HEK293 (cell line): ENCODE measurements around the gene SIX3.

Experiments used
- CTCF ChIA-PET: fragments of 350-600 bp; formaldehyde crosslinking; extraction: SDS; loops from one replicate; lab custom pipeline; 2021; ENCODE audit warnings: antibody characterized with exemption; lab: Yijun Ruan, JAX
- POLR2A ChIA-PET: fragments of 300-600 bp; formaldehyde crosslinking; extraction: SDS; loops from one replicate; lab custom pipeline; 2020; ENCODE audit warnings: antibody characterized with exemption, inconsistent platforms; lab: Yijun Ruan, JAX
- H3K27ac ChIP-seq: fragments of 200-500 bp; sonication (Bioruptor generic); 2 replicates; pipeline ENCODE4 v1.5.1; 2014; ENCODE audit warnings: low read depth, low read length, control low read depth, inconsistent platforms; ENCODE audit errors: extremely low read depth
- H3K36me3 ChIP-seq, 2 experiments: fragments of 200-500 bp in 1 of 2; sonication (Bioruptor generic) in 1 of 2; 1 replicate in 1 of 2; 2 replicates in 1 of 2; pipeline ENCODE4 v1.5.1; 2014 to 2017; ENCODE audit warnings: inconsistent platforms in 2 of 2, low read length in 2 of 2; ENCODE audit not compliant: control insufficient read depth in 2 of 2, insufficient read depth in 1 of 2
- H3K4me1 ChIP-seq: fragments of 200-500 bp; sonication (Bioruptor generic); 2 replicates; pipeline ENCODE4 v1.5.1; 2014; ENCODE audit warnings: mild to moderate bottlenecking, low read length, inconsistent platforms; ENCODE audit not compliant: control insufficient read depth, insufficient read depth
- H3K4me3 ChIP-seq: 2 replicates; pipeline ENCODE4 v1.5.1; 2011; ENCODE audit warnings: low read depth, mild to moderate bottlenecking, control low read depth, low read length, moderate library complexity
- H3K9me3 ChIP-seq: fragments of 200-500 bp; sonication (Bioruptor generic); 2 replicates; pipeline ENCODE4 v1.5.1; 2014; ENCODE audit warnings: low read depth, low read length, inconsistent platforms; ENCODE audit not compliant: control insufficient read depth, insufficient read depth
- ATF2 ChIP-seq: fragments of 450-650 bp; formaldehyde crosslinking; IDR thresholded peaks from 2 replicates; pipeline ENCODE4 v1.5.1; 2016; ENCODE audit warnings: missing biosample characterization, missing genetic modification characterization, low read depth
- GLIS2 ChIP-seq: fragments of 450-650 bp; formaldehyde crosslinking; IDR thresholded peaks from 2 replicates; pipeline ENCODE4 v1.5.1; 2016; ENCODE audit warnings: missing biosample characterization, missing genetic modification characterization
- HIC1 ChIP-seq: fragments of 450-650 bp; formaldehyde crosslinking; IDR thresholded peaks from 2 replicates; pipeline ENCODE4 v1.5.1; 2016; ENCODE audit warnings: missing biosample characterization, missing genetic modification characterization
- HOXC10 ChIP-seq: sonication (generic); formaldehyde crosslinking; IDR thresholded peaks from 2 replicates; pipeline ENCODE4 v1.8.1; 2023; ENCODE audit warnings: mild to moderate bottlenecking, missing genetic modification reagents
- KLF9 ChIP-seq: fragments of 450-650 bp; formaldehyde crosslinking; IDR thresholded peaks from 2 replicates; pipeline ENCODE4 v1.5.1; 2016; ENCODE audit warnings: missing biosample characterization, missing genetic modification characterization, low read depth
- MEIS1 ChIP-seq: sonication (generic); formaldehyde crosslinking; IDR thresholded peaks from 2 replicates; pipeline ENCODE4 v1.8.1; 2022; ENCODE audit warnings: missing genetic modification reagents, mild to moderate bottlenecking, borderline replicate concordance
- OVOL3 ChIP-seq: fragments of 450-650 bp; formaldehyde crosslinking; IDR thresholded peaks from 2 replicates; pipeline ENCODE4 v1.5.1; 2016; ENCODE audit warnings: missing biosample characterization, missing genetic modification characterization
- SCRT2 ChIP-seq: fragments of 450-650 bp; formaldehyde crosslinking; IDR thresholded peaks from 2 replicates; pipeline ENCODE4 v1.5.1; 2016; ENCODE audit warnings: missing biosample characterization, missing genetic modification characterization
- ZNF10 ChIP-seq: fragments of 450-650 bp; formaldehyde crosslinking; IDR thresholded peaks from 2 replicates; pipeline ENCODE4 v1.5.1; 2017; ENCODE audit warnings: missing biosample characterization, missing genetic modification characterization
- ZNF112 ChIP-seq: fragments of 450-650 bp; formaldehyde crosslinking; IDR thresholded peaks from 2 replicates; pipeline ENCODE4 v1.5.0; 2017; ENCODE audit warnings: missing biosample characterization, missing genetic modification characterization
- ZNF138 ChIP-seq: fragments of 450-650 bp; formaldehyde crosslinking; IDR thresholded peaks from 2 replicates; pipeline ENCODE4 v1.5.1; 2016; ENCODE audit warnings: missing biosample characterization, missing genetic modification characterization, borderline replicate concordance
- ZNF157 ChIP-seq: fragments of 450-650 bp; formaldehyde crosslinking; IDR thresholded peaks from 2 replicates; pipeline ENCODE4 v1.5.1; 2016; ENCODE audit warnings: missing biosample characterization, missing genetic modification characterization
- ZNF341 ChIP-seq: fragments of 450-650 bp; formaldehyde crosslinking; IDR thresholded peaks from 2 replicates; pipeline ENCODE4; 2016; ENCODE audit warnings: low read depth, missing biosample characterization, missing genetic modification characterization
- ZNF416 ChIP-seq: fragments of 450-650 bp; formaldehyde crosslinking; IDR thresholded peaks from 2 replicates; pipeline ENCODE4 v1.5.1; 2016; ENCODE audit warnings: missing biosample characterization, missing genetic modification characterization
- ZNF433 ChIP-seq: fragments of 450-650 bp; formaldehyde crosslinking; IDR thresholded peaks from 2 replicates; pipeline ENCODE4 v1.5.1; 2016; ENCODE audit warnings: missing biosample characterization, missing genetic modification characterization, low read depth
- ZNF514 ChIP-seq: fragments of 450-650 bp; formaldehyde crosslinking; IDR thresholded peaks from 2 replicates; pipeline ENCODE4 v1.5.1; 2016; ENCODE audit warnings: missing biosample characterization, missing genetic modification characterization
- ZNF529 ChIP-seq: fragments of 450-650 bp; formaldehyde crosslinking; IDR thresholded peaks from 2 replicates; pipeline ENCODE4 v1.5.1; 2017; ENCODE audit warnings: missing genetic modification characterization, missing biosample characterization; ENCODE audit not compliant: insufficient replicate concordance
- ZNF580 ChIP-seq: fragments of 450-650 bp; formaldehyde crosslinking; IDR thresholded peaks from 2 replicates; pipeline ENCODE4 v1.5.1; 2016; ENCODE audit warnings: missing biosample characterization, missing genetic modification characterization
- ZNF596 ChIP-seq: fragments of 450-650 bp; IDR thresholded peaks from 2 replicates; pipeline ENCODE4 v1.5.0; 2018; ENCODE audit warnings: missing biosample characterization, mild to moderate bottlenecking, missing genetic modification characterization, moderate library complexity
- ZNF600 ChIP-seq: fragments of 450-650 bp; formaldehyde crosslinking; IDR thresholded peaks from 2 replicates; pipeline ENCODE4 v1.5.1; 2016; ENCODE audit warnings: missing biosample characterization, missing genetic modification characterization
- ZNF670 ChIP-seq: fragments of 450-650 bp; formaldehyde crosslinking; IDR thresholded peaks from 2 replicates; pipeline ENCODE4 v1.5.1; 2016; ENCODE audit warnings: missing biosample characterization, missing genetic modification characterization, low read depth
- ZNF692 ChIP-seq: fragments of 450-650 bp; formaldehyde crosslinking; IDR thresholded peaks from 2 replicates; pipeline ENCODE4 v1.5.1; 2016; ENCODE audit warnings: missing biosample characterization, missing genetic modification characterization
- ZNF830 ChIP-seq: fragments of 450-650 bp; IDR thresholded peaks from 2 replicates; pipeline ENCODE4 v1.5.0; 2018; ENCODE audit warnings: missing biosample characterization, missing genetic modification characterization, low read depth, mild to moderate bottlenecking, moderate library complexity
- ZNF843 ChIP-seq: fragments of 450-650 bp; formaldehyde crosslinking; IDR thresholded peaks from 2 replicates; pipeline ENCODE4 v1.5.1; 2016; ENCODE audit warnings: missing biosample characterization, missing genetic modification characterization

Gene SIX3

DNA sequence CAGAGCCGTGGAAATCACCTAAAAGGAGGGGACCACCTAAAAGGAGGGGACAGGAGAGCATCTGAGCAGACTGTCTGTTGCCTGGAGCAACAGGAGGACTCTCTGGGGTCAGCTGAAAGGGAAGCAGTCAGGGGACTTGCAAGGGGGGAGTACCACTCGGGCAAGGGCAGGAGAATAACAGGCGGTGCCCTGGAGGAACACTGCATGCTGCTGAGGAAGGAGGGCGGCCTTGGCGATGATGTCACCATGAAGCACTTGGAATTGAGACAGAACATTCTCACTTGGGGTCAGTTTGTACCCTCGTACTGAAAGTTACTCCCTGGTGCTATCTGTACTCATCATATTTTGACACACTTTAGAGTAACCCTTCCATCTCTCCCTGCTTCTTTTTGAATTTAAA lies 18.4 kb downstream of the SIX3 start:
- Histone ChIP-seq H3K36me3 (no peaks in the 10 kb centered on the region), H3K4me3 (no peak overlapping the region), H3K27ac (no peak overlapping the region), H3K4me1 (peaks cover 3% of the 10 kb centered on the region; the same call in 1 of the 2 replicates), H3K9me3 (no peaks in the 10 kb centered on the region)
- TF ChIP-seq ATF2 (tag by site-specific recombination) (0 out of 2 replicates have a peak, but pooled peaks have one; percentile 4), ZNF416 (tag by site-specific recombination) (no peak), ZNF830 (no peak), SCRT2 (peak; percentile 25; the same call in 1 of the 2 replicates)
- ChIA-PET CTCF (interaction anchor here (6.5 kb wide), 1 partner anchor 478 kb away, joined by 113 read pairs; no protein-coding TSS in a partner anchor), POLR2A (no interaction called here)

GRCh38 chr2:44960871-44961270 lies 19.4 kb downstream of the SIX3 start:
- CTCF ChIA-PET, result no interaction called here

More at GRCh38 chr2:44960871-44961270, 19.4 kb downstream of the SIX3 start:
- H3K4me1 ChIP-seq, result peaks cover under 1% of the 10 kb centered on the region; the same call in 1 of the 2 replicates
- no peak for TF ChIP-seq ZNF514 (tag by site-specific recombination)
- TF ChIP-seq MEIS1 (CRISPR knock-in tag), result no peak
- TF ChIP-seq ZNF580 (tag by site-specific recombination), result no peak
- no peak for TF ChIP-seq ZNF529
- no peak for TF ChIP-seq HOXC10 (CRISPR knock-in tag)
- TF ChIP-seq ZNF112 (tag by site-specific recombination), result no peak
- TF ChIP-seq ZNF670 (tag by site-specific recombination), result no peak
- no peak for TF ChIP-seq GLIS2 (tag by site-specific recombination)
- no peak for TF ChIP-seq ZNF600 (tag by site-specific recombination)
- no peak for TF ChIP-seq ZNF692
- no peak for TF ChIP-seq ZNF433 (tag by site-specific recombination)
- no peak for TF ChIP-seq KLF9 (tag by site-specific recombination)
- no peak for TF ChIP-seq ZNF596
- TF ChIP-seq ZNF843 (tag by site-specific recombination), result no peak
- TF ChIP-seq ZNF10 (tag by site-specific recombination), result no peak
- TF ChIP-seq OVOL3, result no peak
- TF ChIP-seq ZNF157 (tag by site-specific recombination), result no peak
- no peak for TF ChIP-seq ZNF138 (tag by site-specific recombination)
- no peak for TF ChIP-seq ZNF341 (tag by site-specific recombination)
- no peak for TF ChIP-seq HIC1
- TF ChIP-seq, all 188 proteins: peak for 0
- H3K9me3 ChIP-seq, result no peaks in the 10 kb centered on the region
- no peaks in the 10 kb centered on the region for H3K36me3 ChIP-seq
- no peak overlapping the region for H3K27ac ChIP-seq
- POLR2A ChIA-PET, result interaction anchor here (0.6 kb wide), 2 partner anchors 207 to 928 kb away, joined by 4 read pairs; no protein-coding TSS in a partner anchor
- H3K4me3 ChIP-seq, result no peak overlapping the region
